GM04503 (cell line): ENCODE measurements around the gene MEIKIN.
"Not testable (repeated sequence)": the region's sequence is repeated elsewhere in the genome, so short reads cannot be mapped to it uniquely, and the experiment has no call there.

Experiments used
- DNase-seq: peaks from one replicate; pipeline ENCODE4 v3.0.0-alpha.2; 2012; ENCODE audit warnings: low read depth

The MEIKIN gene

GRCh38 chr5:131810510-131811249, 134.8 kb downstream of the MEIKIN start:
- no peak for DNase-seq

GRCh38 chr5:131796793-131797693, 148.4 kb downstream of the MEIKIN start, which contains the start of gene FNIP1:
FNIP1 (minus strand) TSS chr5:131797017; CDS start chr5:131796921, 96 bp downstream.
- peak; percentile 73 for DNase-seq

- peak; percentile 21 for DNase-seq
Observed at GRCh38 chr5:131795879-131796792, 149.3 kb downstream of the MEIKIN start.

DNA sequence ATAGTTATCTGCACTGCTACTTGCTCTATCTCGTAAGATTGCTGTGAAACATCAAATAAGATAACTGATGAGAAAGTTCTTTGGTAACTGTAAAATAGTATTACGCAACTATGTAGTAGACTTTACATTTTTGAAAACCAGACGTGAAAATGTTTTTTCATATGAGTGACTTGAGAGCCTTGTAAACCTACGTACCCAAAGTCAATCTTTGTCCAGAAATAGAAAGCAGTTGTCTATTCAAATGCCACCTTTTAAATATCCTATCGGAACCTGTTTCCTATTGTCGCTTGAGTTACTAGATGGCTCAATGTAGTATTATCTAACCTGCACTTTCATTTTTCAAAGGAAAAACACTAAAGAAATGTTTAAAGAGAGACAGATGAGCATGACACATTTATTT, 150.2 kb downstream of the MEIKIN start:
- no peak for DNase-seq

DNA sequence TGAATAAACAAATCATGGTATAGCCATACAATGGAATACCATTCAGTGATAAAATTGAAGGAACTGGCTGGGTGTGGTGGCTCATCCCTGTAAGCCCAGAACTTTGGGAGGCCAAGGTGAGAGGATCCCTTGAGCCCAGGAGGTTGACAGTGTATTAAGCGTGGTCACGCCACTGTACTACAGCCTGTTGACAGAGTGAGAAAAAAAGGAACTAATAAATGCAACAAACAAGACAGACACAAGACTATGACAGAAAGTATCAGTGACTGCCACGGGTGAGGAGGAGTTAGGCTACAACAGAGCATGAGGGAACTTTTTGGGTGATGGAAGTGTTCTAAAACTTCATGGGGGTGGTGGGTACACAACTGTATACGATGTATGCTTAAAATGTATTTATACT, 150.9 kb downstream of the MEIKIN start:
- DNase-seq, result no peak

GRCh38 chr5:131792896-131793295, 152.6 kb downstream of the MEIKIN start:
- DNase-seq, result no peak

DNA sequence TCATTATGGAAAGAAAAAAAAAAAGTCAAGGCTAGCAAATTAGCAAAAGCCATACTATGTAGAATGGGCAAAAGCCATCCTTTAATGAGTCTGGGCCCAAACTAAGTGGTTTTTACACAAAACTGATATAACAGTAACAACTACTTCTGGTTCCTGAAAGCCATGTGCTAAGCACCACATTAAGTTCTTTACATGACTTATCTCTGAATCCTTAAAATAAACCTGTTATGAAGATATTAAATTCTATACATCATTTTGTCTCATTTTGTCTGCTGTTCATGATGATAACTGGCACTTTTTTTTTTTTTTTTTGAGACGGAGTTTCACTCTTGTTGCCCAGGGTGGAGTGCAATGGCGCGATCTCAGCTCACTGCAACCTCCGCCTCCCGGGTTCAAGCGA, 153.6 kb downstream of the MEIKIN start:
- no peak for DNase-seq

DNA sequence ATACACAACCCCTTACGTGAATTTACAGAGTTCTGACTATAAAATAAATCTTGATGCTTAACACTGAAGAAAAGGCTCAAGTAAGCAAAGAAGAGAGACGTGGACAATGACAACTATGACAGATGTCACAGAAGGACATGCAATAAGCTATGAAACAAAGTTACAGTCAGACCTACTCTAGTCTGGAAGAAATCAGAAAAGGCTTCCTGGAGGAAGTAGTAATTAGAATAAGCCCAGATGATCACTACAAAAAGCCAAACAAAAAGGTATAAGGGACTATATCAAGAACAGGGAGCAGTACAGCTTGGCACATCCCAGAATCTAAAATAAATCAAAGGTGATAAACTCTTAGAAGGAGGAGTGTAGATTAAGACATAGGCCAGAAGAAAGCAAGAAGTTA, 154.9 kb downstream of the MEIKIN start:
- no peak for DNase-seq

GRCh38 chr5:131789765-131790164, 155.7 kb downstream of the MEIKIN start:
- no peak for DNase-seq

- no peak for DNase-seq
Observed at GRCh38 chr5:131787736-131788135, 157.7 kb downstream of the MEIKIN start.

GRCh38 chr5:131786900-131787692, 158.4 kb downstream of the MEIKIN start:
- no peak for DNase-seq

GRCh38 chr5:131786036-131786435, 159.4 kb downstream of the MEIKIN start:
- DNase-seq, result no peak

DNA sequence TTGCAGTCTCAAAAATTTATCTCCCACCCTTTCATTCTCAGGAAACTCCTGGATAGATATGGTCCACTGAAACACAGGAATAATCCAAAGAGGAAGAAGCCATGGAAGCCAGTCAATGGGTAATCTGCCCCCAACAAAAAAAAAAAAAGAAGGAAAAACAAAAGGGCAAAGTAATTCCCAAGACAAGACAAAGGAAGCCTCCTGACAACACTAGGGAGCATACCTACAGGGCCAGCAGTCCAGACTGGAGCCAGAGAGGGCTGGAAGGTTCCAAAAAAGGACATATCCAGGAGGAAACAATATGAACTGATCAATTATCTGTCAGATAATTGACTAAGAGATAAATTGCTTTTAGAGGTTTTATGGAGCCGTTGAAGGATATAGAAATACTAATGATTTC, 161.6 kb downstream of the MEIKIN start:
- no peak for DNase-seq

DNA sequence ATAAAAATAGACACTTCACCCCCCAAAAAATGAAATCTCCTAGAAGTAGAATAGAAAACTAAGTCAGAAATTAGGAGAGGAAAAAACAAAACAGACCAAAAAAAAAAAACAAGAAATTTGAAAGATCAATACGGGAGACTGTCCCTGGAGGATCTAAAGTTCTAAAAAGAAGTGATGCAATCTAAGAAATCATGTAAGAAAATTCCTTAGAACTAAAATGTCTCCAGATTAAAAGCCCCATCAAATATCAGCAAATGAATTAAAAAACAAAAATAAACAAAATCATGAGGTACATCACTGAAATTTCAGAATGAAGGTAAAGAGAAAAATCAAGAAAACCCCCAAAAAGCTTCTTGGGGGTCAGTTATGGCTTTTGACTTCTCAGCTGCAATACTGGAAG, 162.1 kb downstream of the MEIKIN start:
- DNase-seq, result no peak

DNA sequence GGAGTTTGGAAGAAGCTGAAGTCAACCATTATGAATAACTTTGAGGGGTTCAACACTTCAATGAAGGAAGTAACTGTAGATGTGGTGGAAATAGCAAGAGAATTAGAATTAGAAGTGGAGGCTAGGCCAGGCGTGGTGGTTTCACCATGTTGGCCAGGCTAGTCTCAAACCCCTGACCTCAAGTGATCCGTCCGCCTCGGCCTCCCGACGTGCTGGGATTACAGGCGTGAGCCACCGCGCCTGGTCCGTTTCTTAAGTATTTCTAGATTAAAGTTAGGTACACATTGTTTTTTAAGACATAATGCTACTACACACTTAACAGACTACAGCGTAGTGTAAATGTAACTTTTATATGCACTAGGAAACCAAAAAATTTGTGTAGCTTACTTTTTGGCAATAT, 162.7 kb downstream of the MEIKIN start:
- no peak for DNase-seq

GRCh38 chr5:131778141-131778540, 167.3 kb downstream of the MEIKIN start:
- not testable (repeated sequence) for DNase-seq

DNA sequence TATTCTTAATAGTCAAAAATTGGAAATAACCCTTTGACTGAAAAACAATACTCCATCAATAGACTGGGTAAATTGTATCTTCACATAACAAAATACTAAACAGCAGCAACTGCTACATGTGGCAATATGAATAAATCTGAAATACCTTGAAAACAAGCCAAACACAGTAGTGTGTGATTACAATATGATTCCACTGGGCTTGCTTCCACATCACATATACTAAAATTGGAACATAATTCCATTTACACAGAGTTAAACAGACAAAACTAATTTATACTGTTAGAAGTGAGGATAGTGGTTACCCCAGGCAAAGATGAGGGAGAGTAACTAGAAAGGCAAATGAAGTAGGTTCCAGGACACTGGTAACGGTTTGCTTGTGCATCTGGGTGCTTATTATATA, 169.0 kb downstream of the MEIKIN start:
- DNase-seq, result no peak

- no peak for DNase-seq
Observed at GRCh38 chr5:131774652-131775367, 170.7 kb downstream of the MEIKIN start.

DNA sequence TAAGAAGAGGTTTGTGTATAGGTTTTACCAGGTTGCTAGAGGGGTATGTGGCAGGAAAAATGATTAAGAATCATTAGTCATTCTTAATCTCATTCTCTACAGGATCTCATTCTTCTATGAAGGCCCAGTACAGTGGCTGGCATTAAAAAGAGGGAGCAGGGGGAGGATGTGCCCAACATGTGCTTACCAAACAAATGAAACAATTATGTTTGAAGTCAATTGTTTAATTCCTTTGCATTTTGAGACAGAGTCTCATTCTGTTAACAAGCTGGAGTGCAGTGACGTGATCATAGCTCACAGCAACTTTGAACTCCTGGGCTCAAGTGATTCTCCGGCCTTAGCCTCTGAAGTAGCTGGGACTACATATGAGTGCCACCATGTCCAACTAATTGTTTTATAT, 171.7 kb downstream of the MEIKIN start:
- no peak for DNase-seq

- no peak for DNase-seq
Observed at GRCh38 chr5:131771692-131772091, 173.8 kb downstream of the MEIKIN start.

GRCh38 chr5:131769961-131770360, 175.5 kb downstream of the MEIKIN start:
- DNase-seq, result no peak
